ENCODE results near the gene EPAS1.

EPAS1 gene

DNA sequence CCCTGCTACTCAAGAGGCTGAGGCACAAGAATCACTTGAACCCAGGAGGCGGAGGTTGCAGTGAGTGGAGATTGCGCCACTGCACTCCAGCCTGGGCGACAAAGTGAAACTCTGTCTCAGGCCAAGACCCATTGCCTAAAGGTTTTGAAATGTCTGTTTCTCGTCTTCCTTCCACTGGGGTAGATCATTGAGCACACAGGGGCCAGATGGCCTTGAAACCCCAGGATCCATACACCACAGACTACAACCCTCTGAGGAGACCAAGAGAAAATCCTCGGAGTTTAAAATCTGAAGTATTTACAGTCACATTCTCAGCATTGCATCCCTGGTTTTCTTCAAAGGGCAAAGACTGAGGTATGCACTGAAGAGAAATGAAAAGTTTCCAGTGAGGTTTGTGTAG lies 7.1 kb upstream of the EPAS1 start:
- no peak overlapping the region for H3K4me3 ChIP-seq (ENCODE audit: low read depth, low read length)
- no peak for DNase-seq (ENCODE audit: low read depth)
- TF ChIP-seq, protein P1, sequence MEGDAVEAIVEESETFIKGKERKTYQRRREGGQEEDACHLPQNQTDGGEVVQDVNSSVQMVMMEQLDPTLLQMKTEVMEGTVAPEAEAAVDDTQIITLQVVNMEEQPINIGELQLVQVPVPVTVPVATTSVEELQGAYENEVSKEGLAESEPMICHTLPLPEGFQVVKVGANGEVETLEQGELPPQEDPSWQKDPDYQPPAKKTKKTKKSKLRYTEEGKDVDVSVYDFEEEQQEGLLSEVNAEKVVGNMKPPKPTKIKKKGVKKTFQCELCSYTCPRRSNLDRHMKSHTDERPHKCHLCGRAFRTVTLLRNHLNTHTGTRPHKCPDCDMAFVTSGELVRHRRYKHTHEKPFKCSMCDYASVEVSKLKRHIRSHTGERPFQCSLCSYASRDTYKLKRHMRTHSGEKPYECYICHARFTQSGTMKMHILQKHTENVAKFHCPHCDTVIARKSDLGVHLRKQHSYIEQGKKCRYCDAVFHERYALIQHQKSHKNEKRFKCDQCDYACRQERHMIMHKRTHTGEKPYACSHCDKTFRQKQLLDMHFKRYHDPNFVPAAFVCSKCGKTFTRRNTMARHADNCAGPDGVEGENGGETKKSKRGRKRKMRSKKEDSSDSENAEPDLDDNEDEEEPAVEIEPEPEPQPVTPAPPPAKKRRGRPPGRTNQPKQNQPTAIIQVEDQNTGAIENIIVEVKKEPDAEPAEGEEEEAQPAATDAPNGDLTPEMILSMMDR (IDR thresholded peaks at IDR 0.05; ENCODE audit: control insufficient read depth, extremely low read depth, insufficient read depth) = no peak

DNA sequence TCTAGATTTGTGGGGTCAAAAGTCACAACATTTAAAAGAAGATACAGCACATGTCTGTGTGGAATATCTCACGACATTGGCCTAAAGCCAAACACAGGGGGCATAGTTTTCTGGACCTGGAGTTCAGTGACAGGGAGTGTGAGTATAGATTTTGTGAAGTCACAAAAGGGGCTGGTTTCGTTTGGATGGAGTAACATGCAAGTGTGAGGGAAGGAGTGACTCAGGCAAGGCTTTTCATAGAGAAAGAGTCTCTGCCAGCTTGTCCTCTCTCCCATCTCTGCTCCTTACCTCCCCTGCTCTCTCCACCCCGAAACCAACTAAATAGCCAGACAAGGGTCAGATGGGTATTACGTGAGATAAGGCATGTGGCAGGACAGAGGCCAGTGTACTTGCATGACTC lies 3.7 kb upstream of the EPAS1 start:
- TF ChIP-seq, protein P1 (IDR thresholded peaks at IDR 0.05; ENCODE audit: control insufficient read depth, extremely low read depth, insufficient read depth) = no peak
- H3K4me3 ChIP-seq (ENCODE audit: low read depth, low read length) = no peak overlapping the region
- DNase-seq (ENCODE audit: low read depth) = no peak

DNA sequence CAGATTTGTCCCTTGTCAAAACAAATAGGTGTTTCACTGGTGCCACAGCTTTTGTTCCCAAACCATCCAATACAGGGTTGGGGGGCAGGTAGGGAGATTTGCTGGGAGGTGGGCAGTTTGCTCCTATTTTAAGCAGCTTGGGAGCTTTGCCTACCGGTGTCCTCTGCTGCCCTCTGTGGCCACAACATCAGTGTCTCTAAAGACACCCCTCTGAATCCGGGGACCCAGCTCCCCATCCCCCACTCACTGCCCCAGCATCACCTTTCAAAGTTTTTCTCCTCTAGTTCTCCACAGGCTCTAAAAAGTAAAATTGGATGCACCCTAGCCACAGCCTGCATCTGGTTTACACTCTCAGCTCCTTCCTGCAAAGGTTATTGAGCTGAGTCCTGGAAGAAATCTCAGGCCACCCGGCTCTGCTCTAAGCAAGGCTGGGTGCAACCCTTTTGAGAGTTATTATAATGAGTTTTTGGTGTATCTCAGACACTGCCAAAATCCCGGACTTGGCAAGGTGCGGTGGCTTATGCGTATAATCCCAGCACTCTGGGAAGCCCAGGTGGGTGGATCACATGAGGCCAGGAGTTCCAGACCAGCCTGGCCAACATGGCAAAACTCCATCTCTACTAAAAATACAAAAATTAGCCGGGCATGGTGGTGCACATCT lies 2.9 kb upstream of the EPAS1 start:
- DNase-seq (ENCODE audit: low read depth) = no peak
- no peak overlapping the region for H3K4me3 ChIP-seq (ENCODE audit: low read depth, low read length)
- TF ChIP-seq, protein P1 (IDR thresholded peaks at IDR 0.05; ENCODE audit: control insufficient read depth, extremely low read depth, insufficient read depth) = peak; percentile 29; the same call in 1 of the 2 replicates

DNA sequence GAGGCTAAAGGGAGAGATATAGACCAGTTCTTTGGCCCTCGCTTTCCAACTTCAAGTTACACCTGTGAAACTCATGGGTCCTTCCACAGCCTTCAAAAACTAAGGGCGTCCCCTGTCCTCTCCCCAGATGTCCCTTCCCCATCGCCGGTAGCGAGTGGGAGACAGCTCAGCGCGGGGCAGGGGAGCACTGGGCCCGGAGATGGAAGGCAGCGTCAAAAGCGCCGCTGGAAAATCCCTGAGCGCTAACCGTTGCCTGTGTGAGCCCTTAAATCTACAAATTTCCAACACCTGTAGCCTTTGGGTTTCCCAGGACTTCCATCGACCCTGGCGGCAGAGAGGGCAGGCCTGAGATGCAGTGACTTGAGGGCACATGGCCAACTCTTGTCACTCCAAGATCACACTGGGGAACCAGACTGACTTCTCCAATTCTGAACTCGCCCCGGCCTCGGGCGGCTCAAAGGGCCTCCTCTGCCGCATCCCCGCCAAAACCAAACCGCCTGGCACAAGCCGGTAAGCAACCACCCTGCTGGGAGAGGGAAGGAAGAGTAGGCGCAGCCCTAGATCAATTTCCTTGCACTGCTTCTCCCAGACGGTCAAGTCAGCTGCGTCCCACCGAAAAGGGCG lies 879 bp upstream of the EPAS1 start:
- H3K4me3 ChIP-seq (ENCODE audit: low read depth, low read length) = peak overlapping the region; percentile 38
- TF ChIP-seq, protein P1 (IDR thresholded peaks at IDR 0.05; ENCODE audit: control insufficient read depth, extremely low read depth, insufficient read depth) = no peak
- no peak for DNase-seq (ENCODE audit: low read depth)

DNA sequence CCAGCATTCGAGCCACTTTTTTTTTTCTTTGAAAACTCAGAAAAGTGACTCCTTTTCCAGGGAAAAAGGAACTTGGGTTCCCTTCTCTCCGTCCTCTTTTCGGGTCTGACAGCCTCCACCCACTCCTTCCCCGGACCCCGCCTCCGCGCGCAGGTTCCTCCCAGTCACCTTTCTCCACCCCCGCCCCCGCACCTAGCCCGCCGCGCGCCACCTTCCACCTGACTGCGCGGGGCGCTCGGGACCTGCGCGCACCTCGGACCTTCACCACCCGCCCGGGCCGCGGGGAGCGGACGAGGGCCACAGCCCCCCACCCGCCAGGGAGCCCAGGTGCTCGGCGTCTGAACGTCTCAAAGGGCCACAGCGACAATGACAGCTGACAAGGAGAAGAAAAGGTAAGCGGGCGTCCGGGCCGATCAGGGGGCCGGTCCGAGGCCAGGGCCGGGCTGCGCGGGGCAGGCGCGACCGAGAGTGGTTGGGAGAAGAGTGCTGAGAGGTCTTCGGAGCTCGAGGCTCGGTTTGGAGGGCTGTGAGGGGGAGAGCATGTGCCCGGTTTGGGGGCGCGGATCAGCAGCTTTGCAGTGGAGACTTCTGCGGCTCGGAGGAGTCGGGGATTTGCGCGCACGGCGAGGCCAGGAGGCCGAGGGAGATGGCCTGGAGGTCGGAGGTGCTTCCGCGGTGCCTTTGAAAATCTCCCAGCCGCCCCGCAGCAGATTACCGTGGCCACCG lies 502 bp downstream of the EPAS1 start:
- peak overlapping the region; percentile 57 for H3K4me3 ChIP-seq (ENCODE audit: low read depth, low read length)
- TF ChIP-seq, protein P1 (IDR thresholded peaks at IDR 0.05; ENCODE audit: control insufficient read depth, extremely low read depth, insufficient read depth) = 0 out of 2 replicates have a peak, but pooled peaks have one; percentile 3
- no peak for DNase-seq (ENCODE audit: low read depth)

DNA sequence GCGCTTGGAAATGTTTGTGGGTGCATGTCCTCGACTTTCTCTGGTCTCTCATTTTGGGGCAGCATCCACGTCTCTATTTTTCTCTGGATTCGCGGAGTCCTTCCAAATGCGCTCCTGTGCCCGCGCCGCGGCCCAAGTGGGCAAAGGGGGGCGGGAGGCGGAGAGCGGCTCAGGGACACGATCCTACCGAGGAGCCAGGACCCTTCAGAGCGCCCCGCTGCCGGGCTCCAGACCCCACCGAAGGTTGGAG lies 990 bp downstream of the EPAS1 start:
- DNase-seq (ENCODE audit: low read depth) = no peak
- TF ChIP-seq, protein P1 (IDR thresholded peaks at IDR 0.05; ENCODE audit: control insufficient read depth, extremely low read depth, insufficient read depth) = no peak
- peak overlapping the region; percentile 57 for H3K4me3 ChIP-seq (ENCODE audit: low read depth, low read length)
